HEK293T (cell line): ENCODE data around the gene LSM14B.

Experiments used
- BHLHE40 ChIP-seq: fragments of 450-650 bp; IDR thresholded peaks from 2 replicates; pipeline ENCODE4 v1.6.1; 2016; ENCODE audit warnings: mild to moderate bottlenecking, moderate library complexity, borderline replicate concordance
- FOXK2 ChIP-seq: fragments of 450-650 bp; IDR thresholded peaks from 2 replicates; pipeline ENCODE4 v1.6.1; 2016; ENCODE audit warnings: mild to moderate bottlenecking
- FOXM1 ChIP-seq: fragments of 450-650 bp; IDR thresholded peaks from 2 replicates; pipeline ENCODE4 v1.6.1; 2017; ENCODE audit warnings: mild to moderate bottlenecking, borderline replicate concordance
- HDGF ChIP-seq: fragments of 450-650 bp; IDR thresholded peaks from 2 replicates; pipeline ENCODE4 v1.6.1; 2017; ENCODE audit warnings: antibody characterized with exemption, borderline replicate concordance
- L3MBTL2 ChIP-seq: fragments of 450-650 bp; conservative IDR thresholded peaks from 2 replicates; pipeline ENCODE4 v1.6.1; 2016; ENCODE audit warnings: mild to moderate bottlenecking
- SP1 ChIP-seq: fragments of 450-650 bp; IDR thresholded peaks from 2 replicates; pipeline ENCODE4 v1.6.1; 2017
- SUZ12 ChIP-seq: fragments of 450-650 bp; IDR thresholded peaks from 2 replicates; pipeline ENCODE4 v1.6.1; 2016; ENCODE audit warnings: mild to moderate bottlenecking
- TARDBP ChIP-seq: fragments of 450-650 bp; IDR thresholded peaks from 2 replicates; pipeline ENCODE4 v1.6.1; 2016
- ZNF384 ChIP-seq: fragments of 450-650 bp; IDR thresholded peaks from 2 replicates; pipeline ENCODE4 v1.6.1; 2016

GRCh38 chr20:62116558-62117361 lies 5.5 kb upstream of the LSM14B start:
- no peak for TF ChIP-seq FOXM1
- no peak for TF ChIP-seq SUZ12
- no peak for TF ChIP-seq TARDBP
- TF ChIP-seq BHLHE40, result no peak
- TF ChIP-seq ZNF384, result no peak
- no peak for TF ChIP-seq L3MBTL2
- TF ChIP-seq SP1, result no peak
- no peak for TF ChIP-seq HDGF
- no peak for TF ChIP-seq FOXK2
